Central memory CD4-positive, alpha-beta T cell (primary cell): Measurements from ENCODE around the gene NOL9.

Experiments
- DNase-seq: peaks from one replicate; pipeline ENCODE4 v3.0.0; 2022

NOL9 gene

GRCh38 chr1:6486433-6487011 is 67.8 kb downstream of the NOL9 start:
- DNase-seq = peak; percentile 79

GRCh38 chr1:6485168-6486101 is 68.9 kb downstream of the NOL9 start:
- no peak for DNase-seq

- no peak for DNase-seq
These were observed 69.5 kb downstream of the NOL9 start for GRCh38 chr1:6484826-6485167.

GRCh38 chr1:6483761-6484117 is 70.6 kb downstream of the NOL9 start:
- no peak for DNase-seq

GRCh38 chr1:6483017-6483760 is 71.1 kb downstream of the NOL9 start:
- no peak for DNase-seq

- no peak for DNase-seq
These were observed 72.5 kb downstream of the NOL9 start for GRCh38 chr1:6481820-6482219.

- no peak for DNase-seq
These were observed 77.1 kb downstream of the NOL9 start for GRCh38 chr1:6477039-6477820.

- no peak for DNase-seq
These were observed 77.8 kb downstream of the NOL9 start for GRCh38 chr1:6476483-6476882.

- DNase-seq = peak; percentile 76
These were observed 78.8 kb downstream of the NOL9 start for GRCh38 chr1:6475381-6476133.

GRCh38 chr1:6474815-6475282 is 79.5 kb downstream of the NOL9 start:
- DNase-seq = no peak

GRCh38 chr1:6473974-6474814 is 80.1 kb downstream of the NOL9 start:
- no peak for DNase-seq

GRCh38 chr1:6473156-6473555 is 81.2 kb downstream of the NOL9 start:
- DNase-seq = no peak

GRCh38 chr1:6472391-6472790 is 81.9 kb downstream of the NOL9 start:
- no peak for DNase-seq

GRCh38 chr1:6471970-6472368 is 82.3 kb downstream of the NOL9 start:
- DNase-seq = no peak
